H9 (cell line): Measurements from ENCODE around the gene FGF3. TPM values are rescaled to one million over a fixed set of nuclear protein-coding genes. Genes with fewer than 3 reads are reported as not detected.

Source experiments
- DNase-seq: peaks from one replicate; pipeline ENCODE4 v3.0.0-alpha.2; 2017
- H2AFZ ChIP-seq: one replicate; pipeline ENCODE4 v1.6.1; 2013; ENCODE audit warnings: mild to moderate bottlenecking, low read length, control low read depth, moderate library complexity
- H2AK5ac ChIP-seq: 2 replicates; pipeline ENCODE4 v1.6.1; 2013; ENCODE audit warnings: low read length, control low read depth, mixed read lengths; ENCODE audit not compliant: insufficient read length
- H2BK120ac ChIP-seq: one replicate; pipeline ENCODE4 v1.6.1; 2013; ENCODE audit warnings: low read depth, mild to moderate bottlenecking, low read length, control low read depth, inconsistent platforms; ENCODE audit not compliant: poor library complexity, severe bottlenecking
- H2BK12ac ChIP-seq: 2 replicates; pipeline ENCODE4 v1.6.1; 2013; ENCODE audit warnings: low read length, control low read depth, mixed read lengths, low read depth; ENCODE audit not compliant: insufficient read length
- H2BK15ac ChIP-seq: 2 replicates; pipeline ENCODE4 v1.6.1; 2013; ENCODE audit warnings: low read depth, low read length, control low read depth
- H2BK20ac ChIP-seq: one replicate; pipeline ENCODE4 v1.6.1; 2013; ENCODE audit warnings: low read depth, mild to moderate bottlenecking, low read length, control low read depth, inconsistent platforms; ENCODE audit not compliant: poor library complexity, severe bottlenecking
- H2BK5ac ChIP-seq: 2 replicates; pipeline ENCODE4 v1.6.1; 2013; ENCODE audit warnings: low read length, control low read depth, mixed read lengths; ENCODE audit not compliant: insufficient read length
- H3K14ac ChIP-seq: 2 replicates; pipeline ENCODE4 v1.6.1; 2013; ENCODE audit warnings: low read length, control low read depth; ENCODE audit not compliant: insufficient read depth
- H3K18ac ChIP-seq: 2 replicates; pipeline ENCODE4 v1.6.1; 2013; ENCODE audit warnings: low read depth, mild to moderate bottlenecking, mixed read lengths, low read length, control low read depth; ENCODE audit not compliant: insufficient read length
- H3K23ac ChIP-seq: 2 replicates; pipeline ENCODE4 v1.6.1; 2013; ENCODE audit warnings: low read length, control low read depth, mixed read lengths, low read depth; ENCODE audit not compliant: insufficient read length
- H3K23me2 ChIP-seq: 2 replicates; pipeline ENCODE4 v1.6.1; 2013; ENCODE audit warnings: low read depth, mild to moderate bottlenecking, mixed read lengths, low read length, control low read depth; ENCODE audit not compliant: insufficient read length, poor library complexity, severe bottlenecking
- H3K27ac ChIP-seq: 2 replicates; pipeline ENCODE4 v1.5.1; 2013; ENCODE audit warnings: low read length, control low read depth, mixed read lengths, low read depth; ENCODE audit not compliant: insufficient read length
- H3K27me3 ChIP-seq: 2 replicates; pipeline ENCODE4 v1.6.1; 2013; ENCODE audit warnings: low read length, control low read depth, inconsistent platforms; ENCODE audit not compliant: insufficient read depth
- H3K4ac ChIP-seq: 2 replicates; pipeline ENCODE4 v1.6.1; 2013; ENCODE audit warnings: low read depth, mild to moderate bottlenecking, control low read depth, inconsistent platforms, low read length, moderate library complexity
- H3K4me1 ChIP-seq: 2 replicates; pipeline ENCODE4 v1.6.1; 2013; ENCODE audit warnings: low read length, control low read depth, inconsistent platforms; ENCODE audit not compliant: insufficient read depth
- H3K4me2 ChIP-seq: 2 replicates; pipeline ENCODE4 v1.6.1; 2013; ENCODE audit warnings: low read length, control low read depth, mixed read lengths; ENCODE audit not compliant: insufficient read length, insufficient read depth
- H3K56ac ChIP-seq: 2 replicates; pipeline ENCODE4 v1.6.1; 2013; ENCODE audit warnings: low read depth, mild to moderate bottlenecking, mixed read lengths, low read length, control low read depth; ENCODE audit not compliant: insufficient read length
- H3K79me1 ChIP-seq: 2 replicates; pipeline ENCODE4 v1.6.1; 2013; ENCODE audit warnings: low read depth, mild to moderate bottlenecking, moderate library complexity, low read length, control low read depth, inconsistent platforms; ENCODE audit not compliant: insufficient read depth, poor library complexity, severe bottlenecking
- H3K79me2 ChIP-seq: 2 replicates; pipeline ENCODE4 v1.6.1; 2013; ENCODE audit warnings: low read length, control low read depth, inconsistent platforms; ENCODE audit not compliant: insufficient read depth
- H3K9ac ChIP-seq: 2 replicates; pipeline ENCODE4 v1.6.1; 2013; ENCODE audit warnings: low read length, control low read depth, mixed read lengths; ENCODE audit not compliant: insufficient read length; ENCODE audit errors: extremely low read depth
- H3K9me3 ChIP-seq: one replicate; pipeline ENCODE4 v1.6.1; 2013; ENCODE audit warnings: low read depth, low read length, inconsistent platforms; ENCODE audit not compliant: control insufficient read depth
- H3T11ph ChIP-seq: one replicate; pipeline ENCODE4 v1.6.1; 2013; ENCODE audit warnings: mild to moderate bottlenecking, low read length, control low read depth, inconsistent platforms
- H4K20me1 ChIP-seq: one replicate; pipeline ENCODE4 v1.6.1; 2013; ENCODE audit not compliant: control insufficient read depth, insufficient read length, insufficient read depth
- H4K5ac ChIP-seq: 2 replicates; pipeline ENCODE4 v1.6.1; 2013; ENCODE audit warnings: low read depth, mild to moderate bottlenecking, mixed read lengths, low read length, control low read depth; ENCODE audit not compliant: insufficient read length
- H4K8ac ChIP-seq: replicated peaks from 2 replicates; pipeline ENCODE4 v1.6.1; 2013; ENCODE audit warnings: low read length, control low read depth, mixed read lengths, low read depth; ENCODE audit not compliant: insufficient read length
- H4K91ac ChIP-seq: 2 replicates; pipeline ENCODE4 v1.6.1; 2013; ENCODE audit warnings: low read depth, mild to moderate bottlenecking, moderate library complexity, mixed read lengths, low read length, control low read depth; ENCODE audit not compliant: insufficient read length
- H3K27ac Mint-ChIP-seq, 3 experiments: 2 replicates in 2 of 3; 3 replicates in 1 of 3; pipeline ENCODE4 v1.8.0; 2020 to 2021; ENCODE audit warnings: mixed read lengths in 3 of 3, mild to moderate bottlenecking in 1 of 3, moderate library complexity in 1 of 3
- H3K27me3 Mint-ChIP-seq: 2 replicates; pipeline ENCODE4 v1.8.0; 2021; ENCODE audit warnings: low read depth, mild to moderate bottlenecking, moderate library complexity, mixed read lengths
- H3K36me3 Mint-ChIP-seq, 3 experiments: 2 replicates in 2 of 3; 3 replicates in 1 of 3; pipeline ENCODE4 v1.8.0; 2020 to 2021; ENCODE audit warnings: low read depth in 3 of 3, mixed read lengths in 3 of 3; ENCODE audit not compliant: insufficient read depth in 1 of 3
- H3K4me1 Mint-ChIP-seq, 2 experiments: 2 replicates each; pipeline ENCODE4 v1.8.0; 2020; ENCODE audit warnings: mixed read lengths in 2 of 2
- H3K4me3 Mint-ChIP-seq, 2 experiments: 2 replicates in 1 of 2; 3 replicates in 1 of 2; pipeline ENCODE4 v1.8.0; 2020 to 2021; ENCODE audit warnings: mild to moderate bottlenecking in 2 of 2, mixed read lengths in 2 of 2, moderate library complexity in 1 of 2
- H3K9me3 Mint-ChIP-seq, 2 experiments: 2 replicates in 1 of 2; 3 replicates in 1 of 2; pipeline ENCODE4 v1.8.0; 2020; ENCODE audit warnings: mild to moderate bottlenecking in 2 of 2, mixed read lengths in 2 of 2, moderate library complexity in 1 of 2
- CTCF ChIP-seq: fragments of 200-600 bp; sonication (generic); conservative IDR thresholded peaks from 3 replicates; pipeline ENCODE4 v1.8.0; 2021; ENCODE audit warnings: antibody characterized with exemption, mild to moderate bottlenecking
- WGBS: extraction: QIAGEN DNeasy Blood & Tissue Kit; methylation state at CpG from one replicate; pipeline ENCODE4 v1.1.7; 2013; ENCODE audit warnings: missing lambda C conversion rate, low lambda C conversion rate, mixed read lengths; ENCODE audit not compliant: insufficient read length; ENCODE audit errors: extremely low coverage; 5-methylcytosine and 5-hydroxymethylcytosine counted together
- total RNA-seq: library from RNA; stranded (reverse); gene quantifications from 2 replicates; pipeline ENCODE4 v1.2.1, GENCODE V29; 2021

The FGF3 gene
- total RNA-seq, 1 experiment from 2014 or later: not detected

- H3K4me1 ChIP-seq: no peaks in the 10 kb centered on the region
- H3K27ac Mint-ChIP-seq: no peak overlapping the region
- H2BK12ac ChIP-seq: no peak overlapping the region
- H2BK120ac ChIP-seq: no peak overlapping the region
- H4K91ac ChIP-seq: no peak overlapping the region
- H3K18ac ChIP-seq: no peak overlapping the region
- no peak for TF ChIP-seq CTCF
- no peak overlapping the region for H3K14ac ChIP-seq
- peaks cover 28% of the 10 kb centered on the region for H3K27me3 Mint-ChIP-seq
- H2AK5ac ChIP-seq: no peak overlapping the region
- no peak overlapping the region for H2BK20ac ChIP-seq
- H4K5ac ChIP-seq: no peak overlapping the region
- no peaks in the 10 kb centered on the region for H3K79me1 ChIP-seq
- no peak overlapping the region for H3K4ac ChIP-seq
- no peak overlapping the region for H3K4me2 ChIP-seq
- H2BK5ac ChIP-seq: no peak overlapping the region
- H3K4me1 Mint-ChIP-seq: peaks cover 30 to 39% of the 10 kb centered on the region in 2 experiments
- no peak overlapping the region for H3K56ac ChIP-seq
- H2AFZ ChIP-seq: no peak overlapping the region
- no peaks in the 10 kb centered on the region for H3K79me2 ChIP-seq
- H3K4me3 Mint-ChIP-seq: no peak overlapping the region
- H3K23me2 ChIP-seq: no peaks in the 10 kb centered on the region
- H3K9me3 Mint-ChIP-seq: no peaks in the 10 kb centered on the region
- no peak overlapping the region for H3K9ac ChIP-seq
- no peak overlapping the region for H3K27ac ChIP-seq
- H3K36me3 Mint-ChIP-seq: no peaks in the 10 kb centered on the region
- H3K9me3 ChIP-seq: no peaks in the 10 kb centered on the region
- no peak for DNase-seq
- H3K27me3 ChIP-seq: no peaks in the 10 kb centered on the region
- H3T11ph ChIP-seq: no peak overlapping the region
- H4K20me1 ChIP-seq: no peaks in the 10 kb centered on the region
- no peak overlapping the region for H4K8ac ChIP-seq
- no CpG with 5 or more reads among the region's 2 CpGs for WGBS
- no peak overlapping the region for H2BK15ac ChIP-seq
- H3K23ac ChIP-seq: no peak overlapping the region
Measured at GRCh38 chr11:69831985-69832384, 12.8 kb upstream of the FGF3 start.
